ENCODE measurements around the gene AKAP1. TPM values are rescaled to one million over a fixed set of nuclear protein-coding genes. Genes with fewer than 3 reads are reported as not detected.

The AKAP1 gene
- total and polyA plus RNA-seq, 2 of the 8 experiments (the other 6 are each of a cell fraction or from before 2014, with no cell fraction given) = 120 to 156 TPM

DNA sequence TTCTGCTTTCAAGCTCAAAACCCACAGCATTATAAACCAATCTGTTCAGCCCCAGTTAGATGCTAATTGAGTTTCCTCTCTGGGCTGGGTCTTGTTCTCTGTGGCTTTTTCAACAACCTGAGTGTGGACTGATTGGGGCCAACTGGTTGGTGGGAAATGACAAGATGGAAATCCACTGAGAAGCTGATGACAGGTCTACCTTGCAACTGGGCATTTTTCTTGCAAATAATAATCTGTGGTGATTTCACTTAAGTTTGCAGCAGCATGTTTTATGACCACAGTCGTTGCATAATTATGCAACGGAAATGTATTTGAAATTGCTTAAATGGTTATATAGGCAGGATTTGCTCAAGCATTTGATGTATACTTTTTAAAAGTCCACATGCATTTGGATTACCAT is 69.9 kb downstream of the AKAP1 start:
- Histone ChIP-seq H3K14ac (ENCODE audit: insufficient read length) (no peak overlapping the region), H4K5ac (ENCODE audit: insufficient read length, low read depth, low read length) (no peak overlapping the region), H3K36me3 (ENCODE audit: control insufficient read depth in 2 of 4, insufficient read depth in 4 of 4, low read length in 3 of 4) (no peaks in the 10 kb centered on the region), H2BK12ac (ENCODE audit: low read depth, low read length) (no peak overlapping the region), H2AFZ (ENCODE audit: low read length) (no peak overlapping the region), H4K20me1 (replicated peaks in 1 of 2; ENCODE audit: control insufficient read depth in 1 of 2, insufficient read depth in 2 of 2, low read length in 2 of 2) (no peaks in the 10 kb centered on the region), H3K79me2 (ENCODE audit: control insufficient read depth in 1 of 2, insufficient read depth in 2 of 2, low read length in 2 of 2) (no peaks in the 10 kb centered on the region), H3K23me2 (ENCODE audit: low read depth, low read length) (no peaks in the 10 kb centered on the region), H3K27me3 (replicated peaks in 1 of 4; ENCODE audit: control insufficient read depth in 3 of 4, extremely low read depth in 1 of 4, insufficient read depth in 3 of 4, low read length in 3 of 4) (no peaks in the 10 kb centered on the region), H2BK5ac (ENCODE audit: low read depth, low read length) (no peak overlapping the region), H2BK20ac (ENCODE audit: low read length) (no peak overlapping the region), H3K23ac (ENCODE audit: insufficient read length) (no peak overlapping the region), H4K8ac (ENCODE audit: extremely low read depth, insufficient read depth, low read length) (no peak overlapping the region), H3K4me3 (ENCODE audit: extremely low read depth in 1 of 4, insufficient read depth in 2 of 4, low read depth in 3 of 4, low read length in 4 of 4) (no peak overlapping the region), H3K79me1 (ENCODE audit: low read depth, low read length) (no peaks in the 10 kb centered on the region), H3K9ac (replicated peaks in 1 of 4; ENCODE audit: extremely low read depth in 1 of 4, low read depth in 3 of 4, low read length in 3 of 4) (no peak overlapping the region), H3K4me1 (replicated peaks in 1 of 4; ENCODE audit: control insufficient read depth in 3 of 4, insufficient read depth in 4 of 4, low read length in 3 of 4) (0 out of 7 replicates have a peak, but pooled peaks cover 0 to 3% (median 0%) of the 10 kb centered on the region in 4 experiments), H3K56ac (replicated peaks; ENCODE audit: insufficient read length, low read depth, low read length) (no peak overlapping the region), H3K4ac (replicated peaks; ENCODE audit: insufficient read length, low read depth, low read length) (no peak overlapping the region), H2AK5ac (ENCODE audit: low read depth, low read length) (no peak overlapping the region), H3K9me3 (ENCODE audit: insufficient read depth in 2 of 2, low read depth in 1 of 2, low read length in 1 of 2) (no peaks in the 10 kb centered on the region), H2BK15ac (ENCODE audit: low read length) (no peak overlapping the region), H2BK120ac (replicated peaks; ENCODE audit: low read depth, low read length) (no peak overlapping the region), H3K4me2 (ENCODE audit: insufficient read depth in 1 of 2, low read depth in 2 of 2, low read length in 2 of 2) (no peak overlapping the region), H3K27ac (ENCODE audit: low read depth, low read length) (no peak overlapping the region), H4K91ac (replicated peaks; ENCODE audit: insufficient read length, low read length) (no peak overlapping the region), H3K18ac (ENCODE audit: extremely low read depth, low read length) (no peak overlapping the region)
- CTCF ChIA-PET (ENCODE audit: partially characterized antibody) = no interaction called here
- WGBS, 2 experiments (ENCODE audit: extremely low coverage in 1 of 2, insufficient coverage in 1 of 2, insufficient read length in 1 of 2, insufficient replicate concordance in 2 of 2, low coverage in 1 of 2, low lambda C conversion rate in 2 of 2, missing lambda C conversion rate in 1 of 2) = 85% methylated on average over 2 of the region's 2 CpGs; no CpG with 5 or more reads in 1 of the 2 experiments
- POLR2A ChIA-PET (ENCODE audit: partially characterized antibody) = no interaction called here
- no peak for DNase-seq (ENCODE audit: low read depth in 1 of 2, low spot score in 2 of 2)
- FAIRE-seq = no peak
- no peak for TF ChIP-seq NANOG (IDR thresholded peaks at IDR 0.05; ENCODE audit: insufficient read depth, low read depth, low read length, poor library complexity, severe bottlenecking)
- TF ChIP-seq, protein P1, sequence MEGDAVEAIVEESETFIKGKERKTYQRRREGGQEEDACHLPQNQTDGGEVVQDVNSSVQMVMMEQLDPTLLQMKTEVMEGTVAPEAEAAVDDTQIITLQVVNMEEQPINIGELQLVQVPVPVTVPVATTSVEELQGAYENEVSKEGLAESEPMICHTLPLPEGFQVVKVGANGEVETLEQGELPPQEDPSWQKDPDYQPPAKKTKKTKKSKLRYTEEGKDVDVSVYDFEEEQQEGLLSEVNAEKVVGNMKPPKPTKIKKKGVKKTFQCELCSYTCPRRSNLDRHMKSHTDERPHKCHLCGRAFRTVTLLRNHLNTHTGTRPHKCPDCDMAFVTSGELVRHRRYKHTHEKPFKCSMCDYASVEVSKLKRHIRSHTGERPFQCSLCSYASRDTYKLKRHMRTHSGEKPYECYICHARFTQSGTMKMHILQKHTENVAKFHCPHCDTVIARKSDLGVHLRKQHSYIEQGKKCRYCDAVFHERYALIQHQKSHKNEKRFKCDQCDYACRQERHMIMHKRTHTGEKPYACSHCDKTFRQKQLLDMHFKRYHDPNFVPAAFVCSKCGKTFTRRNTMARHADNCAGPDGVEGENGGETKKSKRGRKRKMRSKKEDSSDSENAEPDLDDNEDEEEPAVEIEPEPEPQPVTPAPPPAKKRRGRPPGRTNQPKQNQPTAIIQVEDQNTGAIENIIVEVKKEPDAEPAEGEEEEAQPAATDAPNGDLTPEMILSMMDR (IDR thresholded peaks at IDR 0.05; ENCODE audit: control extremely low read depth in 1 of 3, insufficient read depth in 1 of 3, low read depth in 1 of 3, low read length in 3 of 3) = no peak
- TF ChIP-seq KDM4A (IDR thresholded peaks at IDR 0.05; ENCODE audit: low read depth, low read length, severe bottlenecking) = no peak
- no peak for TF ChIP-seq TAF7 (optimal IDR thresholded peaks at IDR 0.05; ENCODE audit: borderline replicate concordance, low read depth, low read length)
- no peak for TF ChIP-seq EZH2 (IDR thresholded peaks at IDR 0.05; ENCODE audit: low read depth, low read length, severe bottlenecking)
- no peak for TF ChIP-seq CBX5 (IDR thresholded peaks at IDR 0.05; ENCODE audit: low read depth, low read length)
- no peak for TF ChIP-seq SIRT6 (IDR thresholded peaks at IDR 0.05; ENCODE audit: low read length)
- no peak for TF ChIP-seq MAFK (IDR thresholded peaks at IDR 0.05; ENCODE audit: low read depth, low read length)
- TF ChIP-seq NRF1 (IDR thresholded peaks at IDR 0.05; ENCODE audit: low read depth, low read length) = no peak
- no peak for TF ChIP-seq PHF8 (conservative IDR thresholded peaks at IDR 0.05; ENCODE audit: low read depth, low read length)
- TF ChIP-seq, protein P2, sequence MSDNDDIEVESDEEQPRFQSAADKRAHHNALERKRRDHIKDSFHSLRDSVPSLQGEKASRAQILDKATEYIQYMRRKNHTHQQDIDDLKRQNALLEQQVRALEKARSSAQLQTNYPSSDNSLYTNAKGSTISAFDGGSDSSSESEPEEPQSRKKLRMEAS (IDR thresholded peaks at IDR 0.05) = no peak
- no peak for TF ChIP-seq ASH2L (IDR thresholded peaks at IDR 0.05; ENCODE audit: low read length)

All from H1 (cell line).